Neural cell (in vitro differentiated cells): ENCODE results near the gene ZNF474. TPM values are rescaled to one million over a fixed set of nuclear protein-coding genes. Genes with fewer than 3 reads are reported as not detected.

Experiments used
- H2AFZ ChIP-seq: fragments of 200-600, 300-800 bp; sonication (generic), shearing (Covaris generic); 2 replicates; pipeline ENCODE4 v1.6.0; 2014; ENCODE audit warnings: low read depth, mild to moderate bottlenecking, antibody characterized with exemption, low read length, moderate library complexity
- H3F3A ChIP-seq: fragments of 200-600 bp; shearing (Covaris generic); 2 replicates; pipeline ENCODE4 v1.6.1; 2016; ENCODE audit warnings: mild to moderate bottlenecking, moderate library complexity, mixed read lengths, antibody characterized with exemption, low read length; ENCODE audit not compliant: insufficient read depth, poor library complexity, severe bottlenecking
- H3K27ac ChIP-seq: fragments of 200-600, 300-800 bp; sonication (generic), shearing (Covaris generic); 2 replicates; pipeline ENCODE4 v1.5.1; 2014; ENCODE audit warnings: mild to moderate bottlenecking, low read length, moderate library complexity
- H3K27me3 ChIP-seq: fragments of 300-800, 200-600 bp; sonication (generic), shearing (Covaris generic); 2 replicates; pipeline ENCODE4 v1.6.0; 2014; ENCODE audit warnings: mild to moderate bottlenecking, low read depth, low read length, moderate library complexity; ENCODE audit not compliant: insufficient read depth
- H3K36me3 ChIP-seq: fragments of 300-800, 200-600 bp; sonication (generic), shearing (Covaris generic); 2 replicates; pipeline ENCODE4 v1.5.1; 2014; ENCODE audit warnings: mild to moderate bottlenecking, antibody characterized with exemption, low read length, moderate library complexity; ENCODE audit not compliant: insufficient read depth
- H3K4me2 ChIP-seq: fragments of 300-800, 200-600 bp; sonication (generic), shearing (Covaris generic); 2 replicates; pipeline ENCODE4 v1.6.0; 2014; ENCODE audit warnings: mild to moderate bottlenecking, low read length
- H3K4me3 ChIP-seq: fragments of 300-800, 200-600 bp; sonication (generic), shearing (Covaris generic); 2 replicates; pipeline ENCODE4 v1.5.1; 2014; ENCODE audit warnings: mild to moderate bottlenecking, low read length, moderate library complexity
- H3K79me2 ChIP-seq: fragments of 200-600 bp; shearing (Covaris generic); replicated peaks from 2 replicates; pipeline ENCODE4 v1.6.0; 2014; ENCODE audit warnings: mild to moderate bottlenecking, low read length, moderate library complexity; ENCODE audit not compliant: insufficient read depth
- H3K9ac ChIP-seq: fragments of 300-800, 200-600 bp; sonication (generic), shearing (Covaris generic); 2 replicates; pipeline ENCODE4 v1.6.1; 2016; ENCODE audit warnings: mild to moderate bottlenecking, low read length, mixed read lengths
- H3K9me2 ChIP-seq: fragments of 200-600 bp; shearing (Covaris generic); 2 replicates; pipeline ENCODE4 v1.6.1; 2016; ENCODE audit warnings: mild to moderate bottlenecking, low read length, mixed read lengths; ENCODE audit not compliant: insufficient read depth
- H3K9me3 ChIP-seq: fragments of 200-600, 300-800 bp; sonication (generic), shearing (Covaris generic); 2 replicates; pipeline ENCODE4 v1.6.1; 2016; ENCODE audit warnings: mild to moderate bottlenecking, mixed run types, low read length, moderate library complexity, mixed read lengths
- H4K20me1 ChIP-seq: fragments of 200-600 bp; shearing (Covaris generic); 2 replicates; pipeline ENCODE4 v1.6.1; 2016; ENCODE audit warnings: mild to moderate bottlenecking, mixed run types; ENCODE audit not compliant: insufficient read depth
- EP300 ChIP-seq: fragments of 450-650 bp; conservative IDR thresholded peaks from 2 replicates; pipeline ENCODE4 v1.6.1; 2014; ENCODE audit warnings: antibody characterized with exemption, mild to moderate bottlenecking, moderate library complexity; ENCODE audit not compliant: poor library complexity, severe bottlenecking
- EZH2 ChIP-seq: fragments of 200-600, 300-800 bp; shearing (Covaris generic), sonication (generic); IDR thresholded peaks from 2 replicates; pipeline ENCODE4 v1.6.1; 2014; ENCODE audit warnings: antibody characterized with exemption, low read length, borderline replicate concordance, mild to moderate bottlenecking; ENCODE audit not compliant: insufficient read depth, poor library complexity, severe bottlenecking
- MXI1 ChIP-seq: fragments of 450-650 bp; conservative IDR thresholded peaks from 2 replicates; pipeline ENCODE4 v1.6.1; 2014; ENCODE audit warnings: antibody characterized with exemption, mild to moderate bottlenecking; ENCODE audit not compliant: poor library complexity, severe bottlenecking
- POLR2AphosphoS5 ChIP-seq: IDR thresholded peaks from 2 replicates; pipeline ENCODE4 v1.6.1; 2012
- RAD21 ChIP-seq: fragments of 450-650 bp; conservative IDR thresholded peaks from 2 replicates; pipeline ENCODE4 v1.6.1; 2014; ENCODE audit warnings: antibody characterized with exemption, mild to moderate bottlenecking, moderate library complexity
- SMC3 ChIP-seq: fragments of 450-650 bp; conservative IDR thresholded peaks from 2 replicates; pipeline ENCODE4 v1.6.1; 2014; ENCODE audit warnings: antibody characterized with exemption, mild to moderate bottlenecking, moderate library complexity; ENCODE audit not compliant: poor library complexity
- TAF1 ChIP-seq: IDR thresholded peaks from 2 replicates; pipeline ENCODE4 v1.6.1; 2012; ENCODE audit warnings: low read depth
- polyA plus RNA-seq: library from polyadenylated mRNA; depleted of rRNA; stranded (reverse); fragments of >200 nt; gene quantifications from 2 replicates; pipeline ENCODE4 v1.2.3, GENCODE V29; 2014
- TF ChIP-seq, protein P1 (sequence below): IDR thresholded peaks from 2 replicates; pipeline ENCODE4 v1.6.1; 2012; ENCODE audit warnings: borderline replicate concordance
- TF ChIP-seq, protein P2 (sequence below): fragments of 450-650 bp; IDR thresholded peaks from 2 replicates; pipeline ENCODE4 v1.5.1; 2014; ENCODE audit warnings: antibody characterized with exemption, mild to moderate bottlenecking, moderate library complexity; ENCODE audit not compliant: poor library complexity, severe bottlenecking

ZNF474 gene
- polyA plus RNA-seq, 1 donor from 2014 or later = not detected

DNA sequence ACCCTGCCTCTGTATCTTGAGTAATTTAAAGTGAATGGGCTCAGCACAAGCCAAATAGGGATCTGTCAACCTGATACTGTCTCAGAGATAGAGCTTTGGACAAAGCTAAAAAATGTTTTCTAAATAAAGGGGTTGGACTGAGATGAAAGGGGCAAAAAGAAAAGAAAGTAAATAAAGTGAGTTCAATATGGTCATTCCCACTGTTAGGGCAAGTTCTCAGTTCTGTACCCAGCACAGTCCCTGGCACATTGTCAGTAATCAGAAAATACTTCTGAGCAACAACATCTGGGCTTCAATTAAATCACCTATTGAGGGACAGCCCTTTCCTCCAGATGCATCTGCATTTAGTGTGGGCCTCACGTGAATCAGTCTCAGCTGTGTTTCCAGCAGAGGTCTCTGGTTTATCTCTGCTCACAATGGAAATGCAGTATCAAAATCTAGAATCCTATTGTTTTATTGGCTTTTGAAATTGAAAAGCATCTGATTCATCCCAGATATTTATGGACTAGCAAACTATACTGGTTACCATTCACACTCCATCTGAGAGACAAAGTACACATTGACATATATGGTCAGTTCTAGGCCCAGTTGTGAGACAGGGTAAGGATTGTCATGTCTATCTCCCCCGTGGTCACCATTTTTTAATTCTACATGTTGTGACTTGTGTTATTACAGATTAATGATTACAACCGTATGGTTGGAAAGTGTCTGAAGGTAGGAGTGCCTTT lies 35.6 kb downstream of the ZNF474 start:
- Histone ChIP-seq H3K4me3 (no peak overlapping the region), H2AFZ (no peak overlapping the region), H3F3A (no peaks in the 10 kb centered on the region), H3K27ac (no peak overlapping the region), H3K9me2 (no peaks in the 10 kb centered on the region), H3K4me2 (no peak overlapping the region), H3K9me3 (no peaks in the 10 kb centered on the region), H3K36me3 (no peaks in the 10 kb centered on the region), H3K79me2 (no peaks in the 10 kb centered on the region), H4K20me1 (no peaks in the 10 kb centered on the region), H3K9ac (no peak overlapping the region), H3K27me3 (no peaks in the 10 kb centered on the region)
- TF ChIP-seq EP300 (no peak), EZH2 (no peak), SMC3 (no peak), TAF1 (no peak), MXI1 (no peak), POLR2AphosphoS5 (no peak), RAD21 (no peak)
- TF ChIP-seq, protein P1, sequence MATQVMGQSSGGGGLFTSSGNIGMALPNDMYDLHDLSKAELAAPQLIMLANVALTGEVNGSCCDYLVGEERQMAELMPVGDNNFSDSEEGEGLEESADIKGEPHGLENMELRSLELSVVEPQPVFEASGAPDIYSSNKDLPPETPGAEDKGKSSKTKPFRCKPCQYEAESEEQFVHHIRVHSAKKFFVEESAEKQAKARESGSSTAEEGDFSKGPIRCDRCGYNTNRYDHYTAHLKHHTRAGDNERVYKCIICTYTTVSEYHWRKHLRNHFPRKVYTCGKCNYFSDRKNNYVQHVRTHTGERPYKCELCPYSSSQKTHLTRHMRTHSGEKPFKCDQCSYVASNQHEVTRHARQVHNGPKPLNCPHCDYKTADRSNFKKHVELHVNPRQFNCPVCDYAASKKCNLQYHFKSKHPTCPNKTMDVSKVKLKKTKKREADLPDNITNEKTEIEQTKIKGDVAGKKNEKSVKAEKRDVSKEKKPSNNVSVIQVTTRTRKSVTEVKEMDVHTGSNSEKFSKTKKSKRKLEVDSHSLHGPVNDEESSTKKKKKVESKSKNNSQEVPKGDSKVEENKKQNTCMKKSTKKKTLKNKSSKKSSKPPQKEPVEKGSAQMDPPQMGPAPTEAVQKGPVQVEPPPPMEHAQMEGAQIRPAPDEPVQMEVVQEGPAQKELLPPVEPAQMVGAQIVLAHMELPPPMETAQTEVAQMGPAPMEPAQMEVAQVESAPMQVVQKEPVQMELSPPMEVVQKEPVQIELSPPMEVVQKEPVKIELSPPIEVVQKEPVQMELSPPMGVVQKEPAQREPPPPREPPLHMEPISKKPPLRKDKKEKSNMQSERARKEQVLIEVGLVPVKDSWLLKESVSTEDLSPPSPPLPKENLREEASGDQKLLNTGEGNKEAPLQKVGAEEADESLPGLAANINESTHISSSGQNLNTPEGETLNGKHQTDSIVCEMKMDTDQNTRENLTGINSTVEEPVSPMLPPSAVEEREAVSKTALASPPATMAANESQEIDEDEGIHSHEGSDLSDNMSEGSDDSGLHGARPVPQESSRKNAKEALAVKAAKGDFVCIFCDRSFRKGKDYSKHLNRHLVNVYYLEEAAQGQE = no peak
- TF ChIP-seq, protein P2, sequence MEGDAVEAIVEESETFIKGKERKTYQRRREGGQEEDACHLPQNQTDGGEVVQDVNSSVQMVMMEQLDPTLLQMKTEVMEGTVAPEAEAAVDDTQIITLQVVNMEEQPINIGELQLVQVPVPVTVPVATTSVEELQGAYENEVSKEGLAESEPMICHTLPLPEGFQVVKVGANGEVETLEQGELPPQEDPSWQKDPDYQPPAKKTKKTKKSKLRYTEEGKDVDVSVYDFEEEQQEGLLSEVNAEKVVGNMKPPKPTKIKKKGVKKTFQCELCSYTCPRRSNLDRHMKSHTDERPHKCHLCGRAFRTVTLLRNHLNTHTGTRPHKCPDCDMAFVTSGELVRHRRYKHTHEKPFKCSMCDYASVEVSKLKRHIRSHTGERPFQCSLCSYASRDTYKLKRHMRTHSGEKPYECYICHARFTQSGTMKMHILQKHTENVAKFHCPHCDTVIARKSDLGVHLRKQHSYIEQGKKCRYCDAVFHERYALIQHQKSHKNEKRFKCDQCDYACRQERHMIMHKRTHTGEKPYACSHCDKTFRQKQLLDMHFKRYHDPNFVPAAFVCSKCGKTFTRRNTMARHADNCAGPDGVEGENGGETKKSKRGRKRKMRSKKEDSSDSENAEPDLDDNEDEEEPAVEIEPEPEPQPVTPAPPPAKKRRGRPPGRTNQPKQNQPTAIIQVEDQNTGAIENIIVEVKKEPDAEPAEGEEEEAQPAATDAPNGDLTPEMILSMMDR = no peak

DNA sequence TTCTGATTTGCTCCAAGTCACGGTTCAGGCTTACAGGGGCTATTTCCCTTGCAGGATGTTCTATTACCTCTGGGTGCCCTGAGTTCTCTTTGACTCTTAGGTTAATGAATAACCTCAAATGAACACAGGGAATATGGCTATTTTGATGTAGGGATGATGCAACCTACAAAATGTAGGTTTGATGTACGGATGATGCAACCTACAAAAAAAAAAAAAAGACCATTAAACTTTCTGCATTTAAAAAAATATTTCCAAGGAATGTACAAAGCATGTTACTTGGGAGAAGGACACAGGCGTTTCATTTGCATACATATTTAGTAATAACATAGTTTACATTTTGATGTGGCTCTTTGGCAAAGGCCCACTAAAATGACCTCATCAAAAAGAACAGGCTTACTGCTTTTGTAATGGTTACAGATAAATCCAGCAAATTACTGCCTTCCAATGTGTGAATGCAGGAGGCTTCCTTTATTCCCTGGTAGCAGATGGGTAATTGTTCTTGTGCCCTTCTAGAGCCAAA lies 36.3 kb downstream of the ZNF474 start:
- Histone ChIP-seq H2AFZ (no peak overlapping the region), H3K4me3 (no peak overlapping the region), H3K4me2 (no peak overlapping the region), H3K79me2 (no peaks in the 10 kb centered on the region), H3K9me2 (no peaks in the 10 kb centered on the region), H3K9me3 (no peaks in the 10 kb centered on the region), H3K9ac (no peak overlapping the region), H3K27ac (no peak overlapping the region), H3K27me3 (no peaks in the 10 kb centered on the region), H3F3A (no peaks in the 10 kb centered on the region), H4K20me1 (no peaks in the 10 kb centered on the region), H3K36me3 (no peaks in the 10 kb centered on the region)
- TF ChIP-seq, protein P2 = no peak
- TF ChIP-seq EP300 (no peak), POLR2AphosphoS5 (no peak), TAF1 (no peak)
